H1 (cell line): ENCODE results near the gene GPR85. TPM values are rescaled to one million over a fixed set of nuclear protein-coding genes. Genes with fewer than 3 reads are reported as not detected.

Source experiments
- CTCF ChIA-PET: fragments of 300-600 bp; sonication (Branson Sonifier 250); formaldehyde crosslinking; loops from one replicate; lab custom pipeline; 2021; ENCODE audit not compliant: partially characterized antibody; lab: Charles Lee
- POLR2A ChIA-PET: fragments of 300-600 bp; sonication (Branson Sonifier 250); formaldehyde crosslinking; loops from one replicate; lab custom pipeline; 2021; ENCODE audit warnings: inconsistent platforms; ENCODE audit not compliant: partially characterized antibody; lab: Charles Lee
- DNase-seq, 2 experiments: peaks; one replicate each; pipeline versions ENCODE4 v3.0.0 to v3.0.0-alpha.2; 2010 to 2022; ENCODE audit warnings: low spot score in 2 of 2, low read depth in 1 of 2, mixed read lengths in 1 of 2
- FAIRE-seq: peaks from 2 replicates; lab custom pipeline; 2011; peaks lifted over from hg19 to GRCh38; lab: Jason Lieb, UNC
- H2AFZ ChIP-seq: 2 replicates; pipeline ENCODE4 v1.8.1; 2012; ENCODE audit warnings: low read length, inconsistent platforms
- H2AK5ac ChIP-seq: 2 replicates; pipeline ENCODE4 v1.6.1; 2013; ENCODE audit warnings: low read depth, low read length
- H2BK120ac ChIP-seq: replicated peaks from 2 replicates; pipeline ENCODE3; 2013; ENCODE audit warnings: low read depth, low read length, inconsistent platforms
- H2BK12ac ChIP-seq: 2 replicates; pipeline ENCODE4 v1.6.1; 2013; ENCODE audit warnings: low read depth, low read length
- H2BK15ac ChIP-seq: 2 replicates; pipeline ENCODE4 v1.6.1; 2013; ENCODE audit warnings: low read length
- H2BK20ac ChIP-seq: 2 replicates; pipeline ENCODE4 v1.6.1; 2013; ENCODE audit warnings: low read length
- H2BK5ac ChIP-seq: 2 replicates; pipeline ENCODE4 v1.6.1; 2013; ENCODE audit warnings: low read depth, low read length
- H3K14ac ChIP-seq: 2 replicates; pipeline ENCODE4 v1.6.1; 2013; ENCODE audit warnings: inconsistent platforms; ENCODE audit not compliant: insufficient read length
- H3K18ac ChIP-seq: 2 replicates; pipeline ENCODE4 v1.6.1; 2013; ENCODE audit warnings: low read length; ENCODE audit errors: extremely low read depth
- H3K23ac ChIP-seq: 2 replicates; pipeline ENCODE4 v1.6.1; 2013; ENCODE audit warnings: inconsistent platforms; ENCODE audit not compliant: insufficient read length
- H3K23me2 ChIP-seq: 2 replicates; pipeline ENCODE4 v1.6.1; 2013; ENCODE audit warnings: low read depth, low read length
- H3K27ac ChIP-seq: 2 replicates; pipeline ENCODE4 v1.6.1; 2011; ENCODE audit warnings: low read depth, low read length, inconsistent platforms
- H3K27me3 ChIP-seq, 4 experiments: replicated peaks in 1 of 4; 1 replicate in 1 of 4; 2 replicates in 3 of 4; pipeline versions ENCODE4 v1.6.1 to v1.8.1; 2011 to 2013; ENCODE audit warnings: low read length in 3 of 4, mild to moderate bottlenecking in 3 of 4, inconsistent platforms in 2 of 4, mixed read lengths in 2 of 4, moderate library complexity in 1 of 4; ENCODE audit not compliant: control insufficient read depth in 3 of 4, insufficient read depth in 3 of 4; ENCODE audit errors: extremely low read depth in 1 of 4
- H3K36me3 ChIP-seq, 4 experiments: 2 replicates each; pipeline versions ENCODE4 v1.6.1 to v1.8.1; 2011 to 2013; ENCODE audit warnings: mild to moderate bottlenecking in 4 of 4, low read length in 3 of 4, moderate library complexity in 2 of 4, control low read depth in 1 of 4, inconsistent platforms in 1 of 4; ENCODE audit not compliant: insufficient read depth in 4 of 4, control insufficient read depth in 2 of 4
- H3K4ac ChIP-seq: replicated peaks from 2 replicates; pipeline ENCODE3; 2013; ENCODE audit warnings: low read length, low read depth, mixed read lengths, inconsistent platforms; ENCODE audit not compliant: insufficient read length
- H3K4me1 ChIP-seq, 4 experiments: replicated peaks in 1 of 4; 1 replicate in 1 of 4; 2 replicates in 3 of 4; pipeline versions ENCODE4 v1.6.1 to v1.8.1; 2011 to 2013; ENCODE audit warnings: low read length in 3 of 4, inconsistent platforms in 2 of 4, mixed read lengths in 1 of 4; ENCODE audit not compliant: insufficient read depth in 4 of 4, control insufficient read depth in 3 of 4
- H3K4me2 ChIP-seq, 2 experiments: 2 replicates each; pipeline versions ENCODE4 v1.6.1 to v1.8.1; 2011 to 2013; ENCODE audit warnings: low read depth in 2 of 2, low read length in 2 of 2, control low read depth in 1 of 2, inconsistent platforms in 1 of 2, mild to moderate bottlenecking in 1 of 2; ENCODE audit not compliant: insufficient read depth in 1 of 2
- H3K4me3 ChIP-seq, 4 experiments: fragments of 200-600, 300-600 bp in 1 of 4; sonication (generic), shearing (Covaris generic), sonication (Bioruptor Twin) in 1 of 4; 2 replicates each; pipeline versions ENCODE4 v1.5.1 to v1.8.1; 2011 to 2016; ENCODE audit warnings: low read length in 4 of 4, low read depth in 3 of 4, control low read depth in 2 of 4, inconsistent platforms in 2 of 4, mild to moderate bottlenecking in 2 of 4, mixed read lengths in 1 of 4, moderate library complexity in 1 of 4; ENCODE audit not compliant: insufficient read depth in 2 of 4; ENCODE audit errors: extremely low read depth in 1 of 4
- H3K56ac ChIP-seq: replicated peaks from 2 replicates; pipeline ENCODE3; 2013; ENCODE audit warnings: low read depth, mild to moderate bottlenecking, mixed read lengths, low read length, inconsistent platforms; ENCODE audit not compliant: insufficient read length
- H3K79me1 ChIP-seq: 2 replicates; pipeline ENCODE4 v1.6.1; 2013; ENCODE audit warnings: low read depth, low read length, control low read depth
- H3K79me2 ChIP-seq, 2 experiments: 2 replicates each; pipeline versions ENCODE4 v1.6.1 to v1.8.1; 2012 to 2013; ENCODE audit warnings: low read length in 2 of 2, mild to moderate bottlenecking in 2 of 2, inconsistent platforms in 1 of 2; ENCODE audit not compliant: insufficient read depth in 2 of 2, control insufficient read depth in 1 of 2
- H3K9ac ChIP-seq, 4 experiments: replicated peaks in 1 of 4; 1 replicate in 1 of 4; 2 replicates in 3 of 4; pipeline versions ENCODE4 v1.6.1 to v1.8.1; 2011 to 2013; ENCODE audit warnings: low read depth in 3 of 4, low read length in 3 of 4, control low read depth in 2 of 4, mild to moderate bottlenecking in 2 of 4, moderate library complexity in 2 of 4, inconsistent platforms in 1 of 4; ENCODE audit errors: extremely low read depth in 1 of 4
- H3K9me3 ChIP-seq, 2 experiments: 2 replicates each; pipeline versions ENCODE4 v1.6.1 to v1.8.1; 2012 to 2013; ENCODE audit warnings: mild to moderate bottlenecking in 2 of 2, moderate library complexity in 2 of 2, control low read depth in 1 of 2, inconsistent platforms in 1 of 2, low read depth in 1 of 2, low read length in 1 of 2, mixed read lengths in 1 of 2; ENCODE audit not compliant: insufficient read depth in 2 of 2
- H4K20me1 ChIP-seq, 2 experiments: replicated peaks in 1 of 2; 2 replicates each; pipeline versions ENCODE3 to v1.8.1; 2011 to 2013; ENCODE audit warnings: inconsistent platforms in 2 of 2, low read length in 2 of 2, mild to moderate bottlenecking in 1 of 2; ENCODE audit not compliant: insufficient read depth in 2 of 2, control insufficient read depth in 1 of 2
- H4K5ac ChIP-seq: 2 replicates; pipeline ENCODE4 v1.6.1; 2013; ENCODE audit warnings: low read length, low read depth, mixed read lengths, inconsistent platforms; ENCODE audit not compliant: insufficient read length
- H4K8ac ChIP-seq: 2 replicates; pipeline ENCODE4 v1.8.0; 2013; ENCODE audit warnings: mild to moderate bottlenecking, moderate library complexity, low read length, inconsistent platforms; ENCODE audit not compliant: insufficient read depth; ENCODE audit errors: extremely low read depth
- H4K91ac ChIP-seq: replicated peaks from 2 replicates; pipeline ENCODE3; 2013; ENCODE audit warnings: low read length, mixed read lengths, inconsistent platforms; ENCODE audit not compliant: insufficient read length
- ASH2L ChIP-seq: fragments of 200-600, 300-600 bp; sonication (generic); IDR thresholded peaks from one replicate; pipeline ENCODE4 v1.7.1; 2017; ENCODE audit warnings: low read length
- EZH2 ChIP-seq: fragments of 200-600 bp; sonication (generic); IDR thresholded peaks from 2 replicates; pipeline ENCODE4 v1.7.1; 2012; ENCODE audit warnings: low read depth, mild to moderate bottlenecking, moderate library complexity, low read length, inconsistent platforms; ENCODE audit not compliant: severe bottlenecking
- POU5F1 ChIP-seq: IDR thresholded peaks from 2 replicates; pipeline ENCODE4 v1.6.1; 2011; ENCODE audit warnings: low read depth, mild to moderate bottlenecking, low read length, moderate library complexity
- RBBP5 ChIP-seq: IDR thresholded peaks from 2 replicates; pipeline ENCODE4 v1.7.1; 2012; ENCODE audit warnings: low read depth, mild to moderate bottlenecking, inconsistent platforms, low read length, moderate library complexity, borderline replicate concordance
- TBP ChIP-seq: IDR thresholded peaks from 2 replicates; pipeline ENCODE4 v1.6.1; 2011; ENCODE audit warnings: low read depth, low read length, improper control_type of control experiment
- WGBS, 2 experiments: shearing (Covaris generic) in 1 of 2; methylation state at CpG; one replicate each; pipeline versions ENCODE4 v1.1.6 to v1.1.7; 2013 to 2015; ENCODE audit warnings: low lambda C conversion rate in 2 of 2, mixed read lengths in 2 of 2, inconsistent platforms in 1 of 2, low coverage in 1 of 2, missing lambda C conversion rate in 1 of 2; ENCODE audit not compliant: insufficient replicate concordance in 2 of 2, insufficient coverage in 1 of 2, insufficient read length in 1 of 2; ENCODE audit errors: extremely low coverage in 1 of 2, missing lambda C conversion rate in 1 of 2; 5-methylcytosine and 5-hydroxymethylcytosine counted together
- polyA plus RNA-seq, 7 experiments: library from polyadenylated mRNA; depleted of rRNA in 3 of 7; stranded (reverse) in 5 of 7; unstranded in 2 of 7; fragments of >200 nt in 5 of 7; fragments of 200-250 nt in 2 of 7; gene quantifications; 1 replicate in 5 of 7; 2 replicates in 1 of 7; 4 replicates in 1 of 7; pipeline versions ENCODE4 v1.2.1 to v1.2.3, GENCODE V29; 2011 to 2013; ENCODE audit warnings: missing spikeins in 2 of 7, mixed read lengths in 2 of 7
- total RNA-seq: library from RNA; stranded (reverse); fragmentation: NEBNext Ultra II Directional; extraction: Animal tissue kit (Norgen Biotek cat#: 25700); gene quantifications from 2 replicates; pipeline ENCODE4 v1.2.1, GENCODE V29; 2021

GPR85 gene
- total and polyA plus RNA-seq, 2 of the 8 experiments (the other 6 are each of a cell fraction or from before 2014, with no cell fraction given) = 0.11 to 0.20 TPM

DNA sequence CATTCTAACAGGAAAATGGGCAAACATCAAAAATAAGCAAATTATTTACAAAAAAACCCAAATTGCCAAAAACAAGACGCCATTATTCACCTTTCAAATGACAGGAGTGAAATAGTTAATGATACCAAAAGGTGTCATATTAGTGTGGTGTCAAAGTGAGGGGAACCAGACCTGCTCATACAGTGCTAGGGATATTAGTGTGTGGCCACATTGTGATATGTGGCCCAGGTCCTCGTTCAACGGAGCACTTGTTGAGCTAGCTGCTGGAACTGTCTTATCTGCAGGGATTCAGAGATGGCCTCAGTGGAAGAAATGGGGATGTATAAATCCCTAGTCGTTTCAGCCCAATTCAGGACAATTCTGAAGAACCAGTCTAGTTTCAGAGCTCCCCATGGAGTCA lies 41.2 kb downstream of the GPR85 start:
- Histone ChIP-seq H3K9me3 (no peaks in the 10 kb centered on the region), H2BK20ac (no peak overlapping the region), H3K4me1 (no peaks in the 10 kb centered on the region), H3K23ac (no peak overlapping the region), H4K5ac (no peak overlapping the region), H3K4me2 (no peak overlapping the region), H3K14ac (no peak overlapping the region), H2BK5ac (no peak overlapping the region), H3K36me3 (no peaks in the 10 kb centered on the region), H3K4ac (no peak overlapping the region), H3K23me2 (no peaks in the 10 kb centered on the region), H4K8ac (no peak overlapping the region), H3K4me3 (no peak overlapping the region), H2BK120ac (no peak overlapping the region), H3K27me3 (no peaks in the 10 kb centered on the region), H2AFZ (no peak overlapping the region), H2BK15ac (no peak overlapping the region), H3K79me2 (no peaks in the 10 kb centered on the region), H2AK5ac (no peak overlapping the region), H3K56ac (no peak overlapping the region), H4K20me1 (no peaks in the 10 kb centered on the region), H3K79me1 (no peaks in the 10 kb centered on the region), H3K27ac (no peak overlapping the region), H2BK12ac (no peak overlapping the region), H4K91ac (no peak overlapping the region), H3K9ac (no peak overlapping the region), H3K18ac (no peak overlapping the region)
- DNase-seq = no peak
- CTCF ChIA-PET = no interaction called here
- TF ChIP-seq ASH2L (no peak), POU5F1 (no peak), EZH2 (no peak), TBP (no peak), RBBP5 (no peak)
- POLR2A ChIA-PET = no interaction called here
- 62% methylated on average over 4 of the region's 4 CpGs; no CpG with 5 or more reads in 1 of the 2 experiments for WGBS, 2 experiments
- FAIRE-seq = no peak
